ENCODE results near the gene RFPL3.

- TF ChIP-seq CTCF (IDR thresholded peaks at IDR 0.05) (no peak), EZH2 (IDR thresholded peaks at IDR 0.05; ENCODE audit: borderline replicate concordance, insufficient read depth, low read depth, low read length, poor library complexity, severe bottlenecking) (no peak)
Measured at GRCh38 chr22:32401486-32401885, 43.8 kb downstream of the RFPL3 start.
